ENCODE measurements around the gene CARMIL1.
"Not testable (repeated sequence)": the region's sequence is repeated elsewhere in the genome, so short reads cannot be mapped to it uniquely, and the experiment has no call there.

CARMIL1 gene

DNA sequence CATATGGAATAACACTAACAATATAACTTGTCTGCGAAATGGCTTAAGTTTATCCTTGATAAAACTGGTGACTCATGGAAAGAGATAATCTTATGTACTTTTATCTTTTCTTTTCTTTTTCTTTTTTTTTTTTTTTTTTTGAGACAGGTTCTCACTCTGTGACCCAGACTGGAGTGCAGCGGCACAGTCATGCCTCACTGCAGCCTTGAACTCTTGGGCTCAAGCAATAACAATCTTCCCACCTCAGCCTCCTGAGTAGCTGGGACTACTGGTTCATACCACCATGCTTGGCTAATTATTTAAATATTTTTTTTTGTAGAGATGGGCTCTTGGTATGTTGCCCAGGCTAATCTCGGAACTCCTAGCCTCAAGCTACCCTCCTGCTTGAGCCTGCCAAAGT, 304.7 kb downstream of the CARMIL1 start:
- H3K9ac ChIP-seq (ENCODE audit: low read depth, low read length, poor library complexity, severe bottlenecking): no peak overlapping the region
- no peaks in the 10 kb centered on the region for H3K79me2 ChIP-seq (ENCODE audit: insufficient read depth, low read length)
- no peaks in the 10 kb centered on the region for H3F3A ChIP-seq (ENCODE audit: low read depth)
- H2AFZ ChIP-seq (ENCODE audit: low read length): no peak overlapping the region
- no peaks in the 10 kb centered on the region for H3K36me3 ChIP-seq (ENCODE audit: insufficient read depth, low read length)
- H3K4me2 ChIP-seq (ENCODE audit: low read depth, low read length, poor library complexity, severe bottlenecking): no peak overlapping the region
- TF ChIP-seq, protein P1, sequence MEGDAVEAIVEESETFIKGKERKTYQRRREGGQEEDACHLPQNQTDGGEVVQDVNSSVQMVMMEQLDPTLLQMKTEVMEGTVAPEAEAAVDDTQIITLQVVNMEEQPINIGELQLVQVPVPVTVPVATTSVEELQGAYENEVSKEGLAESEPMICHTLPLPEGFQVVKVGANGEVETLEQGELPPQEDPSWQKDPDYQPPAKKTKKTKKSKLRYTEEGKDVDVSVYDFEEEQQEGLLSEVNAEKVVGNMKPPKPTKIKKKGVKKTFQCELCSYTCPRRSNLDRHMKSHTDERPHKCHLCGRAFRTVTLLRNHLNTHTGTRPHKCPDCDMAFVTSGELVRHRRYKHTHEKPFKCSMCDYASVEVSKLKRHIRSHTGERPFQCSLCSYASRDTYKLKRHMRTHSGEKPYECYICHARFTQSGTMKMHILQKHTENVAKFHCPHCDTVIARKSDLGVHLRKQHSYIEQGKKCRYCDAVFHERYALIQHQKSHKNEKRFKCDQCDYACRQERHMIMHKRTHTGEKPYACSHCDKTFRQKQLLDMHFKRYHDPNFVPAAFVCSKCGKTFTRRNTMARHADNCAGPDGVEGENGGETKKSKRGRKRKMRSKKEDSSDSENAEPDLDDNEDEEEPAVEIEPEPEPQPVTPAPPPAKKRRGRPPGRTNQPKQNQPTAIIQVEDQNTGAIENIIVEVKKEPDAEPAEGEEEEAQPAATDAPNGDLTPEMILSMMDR (conservative IDR thresholded peaks at IDR 0.05; ENCODE audit: low read length): no peak
- TF ChIP-seq EZH2phosphoT487 (IDR thresholded peaks at IDR 0.05; ENCODE audit: borderline replicate concordance): no peak
- H3K9me3 ChIP-seq (ENCODE audit: insufficient read depth, low read depth, low read length): no peaks in the 10 kb centered on the region
- H3K4me1 ChIP-seq (ENCODE audit: insufficient read depth, low read length, poor library complexity, severe bottlenecking): peaks cover 18% of the 10 kb centered on the region
- no peaks in the 10 kb centered on the region for H4K20me1 ChIP-seq (ENCODE audit: insufficient read depth, low read length, poor library complexity, severe bottlenecking)
- H3K27me3 ChIP-seq (ENCODE audit: insufficient read depth, low read length, poor library complexity, severe bottlenecking): no peaks in the 10 kb centered on the region
- H3K9me2 ChIP-seq (replicated peaks; ENCODE audit: low read depth, low read length): no peaks in the 10 kb centered on the region
- H3K4me3 ChIP-seq (ENCODE audit: low read length, poor library complexity, severe bottlenecking): no peak overlapping the region

DNA sequence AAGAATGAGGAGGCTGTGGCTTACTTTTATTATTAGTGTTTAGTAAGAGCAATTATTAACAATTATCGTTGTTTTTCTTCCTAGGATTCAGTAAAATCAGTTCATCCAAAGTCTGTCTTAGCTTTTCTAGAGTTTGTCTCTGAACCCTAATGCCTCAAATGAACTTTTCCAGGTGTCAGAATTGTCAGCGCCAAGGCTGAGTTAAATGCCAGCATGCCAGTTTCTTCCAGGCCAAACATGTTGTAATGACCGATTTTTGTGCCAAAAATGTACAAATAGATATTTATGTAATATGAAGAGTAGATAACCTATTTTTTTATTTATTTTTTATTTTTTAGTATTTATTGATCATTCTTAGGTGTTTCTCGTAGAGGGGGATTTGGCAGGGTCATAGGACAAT, 306.1 kb downstream of the CARMIL1 start:
- no peak for TF ChIP-seq EZH2phosphoT487 (IDR thresholded peaks at IDR 0.05; ENCODE audit: borderline replicate concordance)
- TF ChIP-seq, protein P1 (conservative IDR thresholded peaks at IDR 0.05; ENCODE audit: low read length): no peak
- Histone ChIP-seq H3K79me2 (ENCODE audit: insufficient read depth, low read length) (no peaks in the 10 kb centered on the region), H3K36me3 (ENCODE audit: insufficient read depth, low read length) (no peaks in the 10 kb centered on the region), H3K9me3 (ENCODE audit: insufficient read depth, low read depth, low read length) (no peaks in the 10 kb centered on the region), H4K20me1 (ENCODE audit: insufficient read depth, low read length, poor library complexity, severe bottlenecking) (no peaks in the 10 kb centered on the region), H3K4me1 (ENCODE audit: insufficient read depth, low read length, poor library complexity, severe bottlenecking) (peaks cover 10% of the 10 kb centered on the region), H2AFZ (ENCODE audit: low read length) (no peak overlapping the region), H3K4me2 (ENCODE audit: low read depth, low read length, poor library complexity, severe bottlenecking) (no peak overlapping the region), H3K9ac (ENCODE audit: low read depth, low read length, poor library complexity, severe bottlenecking) (no peak overlapping the region), H3K27me3 (ENCODE audit: insufficient read depth, low read length, poor library complexity, severe bottlenecking) (no peaks in the 10 kb centered on the region), H3K4me3 (ENCODE audit: low read length, poor library complexity, severe bottlenecking) (no peak overlapping the region), H3K9me2 (replicated peaks; ENCODE audit: low read depth, low read length) (no peaks in the 10 kb centered on the region), H3F3A (ENCODE audit: low read depth) (no peaks in the 10 kb centered on the region)

DNA sequence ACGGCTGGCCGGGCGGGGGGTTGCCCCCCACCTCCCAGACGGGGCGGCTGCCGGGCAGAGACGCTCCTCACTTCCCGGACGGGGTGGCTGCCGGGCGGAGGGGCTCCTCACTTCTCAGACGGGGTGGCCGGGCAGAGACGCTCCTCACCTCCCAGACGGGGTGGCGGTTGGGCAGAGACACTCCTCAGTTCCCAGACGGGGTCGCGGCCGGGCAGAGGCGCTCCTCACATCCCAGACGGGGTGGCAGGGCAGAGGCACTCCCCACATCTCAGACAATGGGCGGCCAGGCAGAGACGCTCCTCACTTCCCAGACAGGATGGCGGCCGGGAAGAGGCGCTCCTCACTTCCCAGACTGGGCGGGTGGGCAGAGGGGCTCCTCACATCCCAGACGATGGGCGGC, 306.9 kb downstream of the CARMIL1 start:
- not testable (repeated sequence) for H3K4me3 ChIP-seq (ENCODE audit: low read length, poor library complexity, severe bottlenecking); H3K4me1 ChIP-seq (ENCODE audit: insufficient read depth, low read length, poor library complexity, severe bottlenecking); H3K27me3 ChIP-seq (ENCODE audit: insufficient read depth, low read length, poor library complexity, severe bottlenecking)

DNA sequence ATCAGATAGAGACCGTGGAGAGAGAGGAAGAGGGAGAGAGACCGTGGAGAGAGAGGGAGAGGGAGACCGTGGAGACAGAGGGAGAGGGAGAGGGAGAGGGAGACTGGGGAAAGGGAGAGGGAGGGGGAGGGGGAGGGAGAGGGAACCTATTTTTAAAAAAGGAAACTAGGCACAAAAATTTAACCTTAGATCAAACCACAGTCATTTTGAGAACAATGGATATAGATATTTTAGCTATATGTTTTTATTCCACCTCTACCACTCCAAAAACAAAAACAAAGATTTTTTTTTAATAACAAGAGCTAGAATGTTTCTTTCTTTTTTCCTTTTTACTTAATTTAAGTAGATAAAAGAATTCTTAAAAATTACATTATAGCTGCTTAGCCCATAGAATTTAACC, 307.8 kb downstream of the CARMIL1 start:
- no peaks in the 10 kb centered on the region for H3K27me3 ChIP-seq (ENCODE audit: insufficient read depth, low read length, poor library complexity, severe bottlenecking)
- H4K20me1 ChIP-seq (ENCODE audit: insufficient read depth, low read length, poor library complexity, severe bottlenecking): no peaks in the 10 kb centered on the region
- H3K36me3 ChIP-seq (ENCODE audit: insufficient read depth, low read length): no peaks in the 10 kb centered on the region
- H2AFZ ChIP-seq (ENCODE audit: low read length): no peak overlapping the region
- no peaks in the 10 kb centered on the region for H3F3A ChIP-seq (ENCODE audit: low read depth)
- TF ChIP-seq EZH2phosphoT487 (IDR thresholded peaks at IDR 0.05; ENCODE audit: borderline replicate concordance): no peak
- TF ChIP-seq, protein P1 (conservative IDR thresholded peaks at IDR 0.05; ENCODE audit: low read length): no peak
- H3K4me1 ChIP-seq (ENCODE audit: insufficient read depth, low read length, poor library complexity, severe bottlenecking): peaks cover 9% of the 10 kb centered on the region
- H3K9ac ChIP-seq (ENCODE audit: low read depth, low read length, poor library complexity, severe bottlenecking): no peak overlapping the region
- no peaks in the 10 kb centered on the region for H3K79me2 ChIP-seq (ENCODE audit: insufficient read depth, low read length)
- no peak overlapping the region for H3K4me3 ChIP-seq (ENCODE audit: low read length, poor library complexity, severe bottlenecking)
- no peaks in the 10 kb centered on the region for H3K9me2 ChIP-seq (replicated peaks; ENCODE audit: low read depth, low read length)
- no peaks in the 10 kb centered on the region for H3K9me3 ChIP-seq (ENCODE audit: insufficient read depth, low read depth, low read length)
- H3K4me2 ChIP-seq (ENCODE audit: low read depth, low read length, poor library complexity, severe bottlenecking): no peak overlapping the region

More for the DNA sequence above, 306.9 kb downstream of the CARMIL1 start:
- H4K20me1 ChIP-seq (ENCODE audit: insufficient read depth, low read length, poor library complexity, severe bottlenecking); H3K79me2 ChIP-seq (ENCODE audit: insufficient read depth, low read length); H3K36me3 ChIP-seq (ENCODE audit: insufficient read depth, low read length); H3K9me3 ChIP-seq (ENCODE audit: insufficient read depth, low read depth, low read length); H3K9ac ChIP-seq (ENCODE audit: low read depth, low read length, poor library complexity, severe bottlenecking); H2AFZ ChIP-seq (ENCODE audit: low read length); H3K4me2 ChIP-seq (ENCODE audit: low read depth, low read length, poor library complexity, severe bottlenecking); H3K9me2 ChIP-seq (replicated peaks; ENCODE audit: low read depth, low read length); H3F3A ChIP-seq (ENCODE audit: low read depth): not testable (repeated sequence)
